ENCODE measurements around the gene NAPEPLD.

GRCh38 chr7:103101543-103101942, 47.4 kb downstream of the NAPEPLD start:
- TF ChIP-seq CTCF (conservative IDR thresholded peaks at IDR 0.05) (no peak), ZFX (IDR thresholded peaks at IDR 0.05) (no peak)
